HG02970 (cell line): ENCODE results near the gene TUBB1.
"Not testable (repeated sequence)": the region's sequence is repeated elsewhere in the genome, so short reads cannot be mapped to it uniquely, and the experiment has no call there.

Experiments used
- ATAC-seq: cut with Tn5 transposase; IDR thresholded peaks from one replicate; pipeline ENCODE4 v1.9.1; 2021; ENCODE audit warnings: mild to moderate bottlenecking, moderate library complexity, moderate number of reproducible peaks; ENCODE audit not compliant: unreplicated experiment, low FRiP score

The TUBB1 gene

DNA sequence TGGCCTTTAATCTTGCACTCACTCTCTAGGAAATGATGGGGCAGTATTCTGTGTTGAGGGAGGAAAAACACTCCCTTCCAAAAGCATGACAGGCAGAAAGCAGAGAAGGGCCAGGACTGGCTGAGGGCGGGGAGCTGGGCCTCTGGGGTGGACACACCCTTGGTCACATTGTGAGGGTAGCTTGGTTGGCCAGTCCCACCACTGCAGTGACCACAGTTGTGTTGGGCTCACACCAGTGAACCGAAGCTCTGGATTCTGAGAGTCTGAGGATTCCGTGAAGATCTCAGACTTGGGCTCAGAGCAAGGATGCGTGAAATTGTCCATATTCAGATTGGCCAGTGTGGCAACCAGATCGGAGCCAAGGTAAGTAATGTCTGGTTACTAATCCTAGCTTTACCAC lies at the start of gene TUBB1:
TSS of gene TUBB1 (plus strand) at position 213 of the 400 bp plus-strand sequence. CDS start at position 307, 94 bp downstream.
- no peak for ATAC-seq

DNA sequence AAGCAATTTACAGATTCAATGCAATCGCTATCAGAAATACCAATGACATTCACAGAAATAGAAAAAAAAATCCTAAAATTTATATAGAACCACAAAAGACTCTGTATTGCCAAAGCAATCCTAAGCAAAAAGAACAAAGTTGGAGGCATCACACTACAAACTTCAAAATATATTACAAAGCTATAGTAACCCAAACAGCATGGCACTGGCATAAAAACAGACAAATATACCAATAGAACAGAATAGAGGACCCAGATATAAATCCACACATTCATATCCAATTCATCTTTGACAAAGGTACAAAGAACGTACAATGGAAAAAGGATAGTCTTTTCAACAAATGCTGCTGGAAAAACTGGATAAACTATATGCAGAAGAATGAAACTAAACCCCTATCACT lies 49.8 kb upstream of the TUBB1 start:
- no peak for ATAC-seq

DNA sequence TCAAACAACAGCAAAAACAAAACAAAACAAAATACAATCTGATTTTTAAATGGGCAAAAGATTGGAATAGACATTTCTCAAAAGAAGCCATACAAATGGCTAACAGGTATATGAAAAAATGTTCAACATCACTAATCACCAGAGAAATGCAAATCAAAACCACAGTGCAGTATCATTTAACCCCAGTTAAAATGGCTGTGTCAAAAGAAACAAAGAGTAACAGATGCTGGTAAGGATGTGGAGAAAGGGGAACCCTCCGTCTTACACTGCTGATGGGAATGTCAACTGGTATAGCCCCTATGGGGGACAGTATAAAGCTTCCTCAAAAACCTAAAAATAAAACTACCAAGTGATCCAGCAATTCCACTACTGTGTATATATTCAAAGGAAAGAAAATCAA lies 49.1 kb upstream of the TUBB1 start:
- no peak for ATAC-seq

DNA sequence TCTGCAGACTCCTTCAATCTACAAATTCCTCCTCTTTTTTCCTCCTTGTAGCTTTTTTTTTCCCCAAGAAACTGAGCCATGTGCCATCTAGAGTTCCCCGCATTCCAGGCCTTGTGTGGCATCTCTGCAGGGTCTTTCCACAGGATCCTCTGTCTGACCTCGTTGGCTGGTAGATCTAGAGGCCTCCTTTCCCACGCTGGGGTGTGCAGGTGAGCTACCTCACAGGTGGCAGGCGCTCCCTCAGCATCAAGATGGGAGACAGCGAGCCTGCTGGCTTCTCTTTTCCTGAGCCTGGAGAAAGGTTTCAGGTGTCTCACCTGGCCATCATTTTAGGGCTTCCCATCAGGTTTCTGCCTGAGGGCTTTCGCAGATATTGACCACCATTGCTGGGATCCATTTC lies 47.8 kb upstream of the TUBB1 start:
- ATAC-seq = no peak

DNA sequence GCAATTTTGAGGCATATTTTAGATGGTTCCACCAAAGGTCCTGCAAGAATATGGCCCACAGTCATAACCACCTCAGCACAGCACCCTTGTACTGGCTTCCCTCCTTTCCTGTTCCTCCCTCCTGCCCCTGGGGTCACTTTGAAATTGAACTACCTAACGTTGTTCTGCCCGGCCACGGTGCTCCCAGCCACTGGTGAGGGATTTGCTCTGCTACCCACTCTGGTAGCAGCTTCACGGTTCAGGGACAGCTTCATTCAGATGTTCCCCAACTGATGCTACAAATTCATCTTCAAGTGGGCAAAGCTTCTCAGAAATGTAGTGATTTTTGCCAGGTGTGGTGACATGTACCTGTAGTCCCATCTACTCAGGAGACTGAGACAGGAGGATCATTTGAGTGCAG lies 46.0 kb upstream of the TUBB1 start:
- no peak for ATAC-seq

DNA sequence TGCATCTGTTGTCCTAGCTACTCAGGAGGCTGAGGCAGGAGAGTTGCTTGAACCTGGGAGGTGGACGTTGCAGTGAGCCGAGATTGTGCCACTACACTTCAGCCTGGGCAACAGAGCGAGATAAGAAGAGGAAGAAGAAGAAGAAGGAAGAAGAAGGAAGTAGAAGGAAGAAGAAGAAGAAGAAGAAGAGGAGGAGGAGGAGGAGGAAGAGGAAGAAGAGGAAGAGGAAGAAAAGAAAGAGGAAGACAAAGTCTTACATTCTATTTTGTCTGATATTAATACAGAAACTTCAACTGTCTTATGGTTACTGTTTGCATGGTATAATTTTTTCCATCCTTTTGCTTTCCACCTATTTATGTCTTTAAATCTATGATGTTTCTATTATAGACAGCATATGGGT lies 45.4 kb upstream of the TUBB1 start:
- no peak for ATAC-seq

DNA sequence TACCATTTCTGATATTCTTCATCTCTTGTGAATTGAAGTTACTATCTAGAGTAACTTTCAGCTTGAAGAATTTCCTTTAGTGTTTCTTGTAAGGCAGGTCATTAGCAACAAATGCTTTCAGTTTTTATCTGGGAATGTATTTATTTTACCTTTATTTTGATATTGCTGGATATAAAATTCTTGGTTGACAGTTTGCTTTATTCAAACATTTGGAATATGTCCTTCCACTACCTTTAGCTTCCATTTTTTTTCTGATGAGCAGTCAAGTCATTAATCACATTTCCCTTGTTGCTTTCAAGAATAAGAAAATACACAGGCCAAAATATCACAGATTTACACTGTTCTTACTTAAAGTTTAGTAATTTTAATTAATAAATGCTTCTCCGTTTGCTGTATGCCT lies 43.9 kb upstream of the TUBB1 start:
- ATAC-seq = no peak

DNA sequence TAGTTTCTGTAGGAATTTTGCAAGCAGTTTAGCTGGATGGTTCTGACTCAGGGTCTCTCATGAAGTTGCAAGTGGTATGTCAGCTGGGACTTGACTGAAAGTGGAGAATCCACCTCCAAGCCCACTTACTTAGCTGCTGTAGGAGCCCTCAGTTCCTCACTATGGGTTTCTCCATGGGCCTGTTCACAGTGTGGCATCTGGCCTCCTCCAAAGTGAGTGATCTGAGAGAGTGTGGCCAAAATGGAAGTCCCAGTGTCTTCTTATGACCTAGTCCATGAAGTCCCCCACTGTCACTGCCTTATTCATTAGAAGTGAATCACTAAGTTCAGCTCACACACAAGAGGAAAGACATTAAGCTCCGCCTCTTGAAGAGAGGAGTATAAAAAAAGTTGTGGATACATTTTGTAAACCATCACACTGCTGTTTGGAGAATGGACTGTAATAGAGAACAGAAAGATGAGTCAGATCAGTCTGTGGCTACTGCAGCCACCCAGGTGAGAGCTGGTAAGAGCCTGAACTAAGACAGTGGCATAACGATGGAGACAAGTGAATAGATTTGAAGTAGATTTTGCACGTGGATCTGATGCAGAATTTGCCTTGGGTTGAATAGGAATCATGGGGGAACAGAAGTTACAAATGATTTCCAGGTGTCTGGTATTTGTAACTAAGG lies 43.0 kb upstream of the TUBB1 start:
- ATAC-seq = no peak

DNA sequence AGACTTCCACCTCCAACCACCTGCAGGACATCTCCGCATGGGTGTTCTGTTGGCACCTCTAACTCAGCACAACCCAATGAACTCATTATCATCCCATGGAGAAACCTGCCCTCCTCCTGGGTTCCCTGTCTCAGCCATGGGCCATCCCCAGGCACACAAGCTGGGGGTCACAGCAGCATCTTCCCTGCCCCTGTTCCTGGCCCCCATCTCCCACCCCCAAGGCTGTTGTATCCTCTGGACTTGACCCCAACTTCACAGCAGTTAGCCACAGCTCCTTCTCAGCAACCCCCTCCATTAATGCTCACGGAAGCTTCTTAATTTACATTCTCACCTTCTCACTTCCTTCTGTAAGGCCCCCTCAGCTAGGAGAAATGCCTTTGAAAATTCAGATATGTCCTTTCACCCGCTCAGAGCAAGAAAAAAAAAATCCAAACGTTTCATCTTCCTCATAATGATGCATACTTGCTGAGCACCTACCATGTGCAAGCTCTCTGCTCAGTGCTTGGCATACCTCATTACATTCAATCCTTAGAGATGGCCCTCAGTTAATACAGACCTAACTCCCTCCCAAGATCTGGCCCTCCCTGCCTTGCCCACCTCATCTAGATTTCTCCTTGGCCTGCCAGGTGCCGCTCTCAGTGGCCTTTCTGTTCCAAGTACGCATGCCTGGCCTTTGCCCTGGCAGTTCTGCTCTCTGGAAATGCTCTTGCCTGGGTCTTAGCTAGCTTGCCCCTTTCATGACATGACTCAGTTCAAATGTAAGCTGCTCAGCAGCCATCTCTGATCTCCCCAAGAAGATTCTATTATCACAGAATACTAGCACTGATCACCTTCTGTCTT lies 40.7 kb upstream of the TUBB1 start:
- ATAC-seq = no peak

DNA sequence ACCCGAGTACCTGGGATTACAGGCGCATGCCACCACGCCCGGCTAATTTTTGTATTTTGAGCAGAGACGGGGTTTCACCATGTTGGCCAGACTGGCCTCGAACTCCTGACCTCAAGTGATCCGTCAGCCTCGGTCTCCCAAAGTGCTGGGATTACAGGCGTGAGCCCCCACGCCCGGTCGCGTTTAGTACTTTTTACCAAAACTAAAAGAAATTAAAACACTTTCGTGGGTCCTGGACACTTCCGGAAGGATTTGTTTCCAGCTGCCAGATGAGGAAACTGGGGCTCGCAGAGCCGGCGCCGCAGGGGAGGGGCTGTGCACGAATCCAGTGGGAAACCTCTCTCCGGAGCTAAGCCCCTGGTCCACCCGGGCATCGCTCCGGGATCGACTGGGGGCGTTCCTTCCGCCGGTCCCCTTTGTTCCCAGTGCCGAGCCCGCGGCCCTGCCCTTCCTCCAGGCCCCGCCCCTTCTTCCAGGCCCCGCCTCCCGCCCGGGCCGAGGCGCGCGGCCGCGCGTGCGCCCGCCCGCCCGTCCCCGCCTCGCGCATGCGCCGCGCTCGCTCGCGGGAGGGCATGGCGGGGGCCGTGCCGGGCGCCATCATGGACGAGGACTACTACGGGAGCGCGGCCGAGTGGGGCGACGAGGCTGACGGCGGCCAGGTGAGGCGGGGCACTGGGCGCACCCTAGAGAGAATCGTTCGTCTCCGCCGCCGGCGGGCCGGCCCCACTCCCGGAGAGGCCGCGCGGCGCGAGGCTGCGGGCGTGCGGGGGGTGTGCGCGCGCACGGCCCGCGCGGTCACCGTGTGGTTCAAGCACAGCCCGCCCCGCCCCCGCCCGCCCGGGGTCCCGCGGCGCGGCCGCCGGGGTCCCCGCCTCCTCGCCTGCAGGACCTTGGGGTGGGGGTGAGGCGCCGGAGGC lies 38.3 kb upstream of the TUBB1 start, which contains the start of gene NELFCD:
TSS of gene NELFCD (plus strand) at position 546 of the 917 bp plus-strand sequence. CDS start at position 600, 54 bp downstream.
- ATAC-seq = peak; percentile 80

DNA sequence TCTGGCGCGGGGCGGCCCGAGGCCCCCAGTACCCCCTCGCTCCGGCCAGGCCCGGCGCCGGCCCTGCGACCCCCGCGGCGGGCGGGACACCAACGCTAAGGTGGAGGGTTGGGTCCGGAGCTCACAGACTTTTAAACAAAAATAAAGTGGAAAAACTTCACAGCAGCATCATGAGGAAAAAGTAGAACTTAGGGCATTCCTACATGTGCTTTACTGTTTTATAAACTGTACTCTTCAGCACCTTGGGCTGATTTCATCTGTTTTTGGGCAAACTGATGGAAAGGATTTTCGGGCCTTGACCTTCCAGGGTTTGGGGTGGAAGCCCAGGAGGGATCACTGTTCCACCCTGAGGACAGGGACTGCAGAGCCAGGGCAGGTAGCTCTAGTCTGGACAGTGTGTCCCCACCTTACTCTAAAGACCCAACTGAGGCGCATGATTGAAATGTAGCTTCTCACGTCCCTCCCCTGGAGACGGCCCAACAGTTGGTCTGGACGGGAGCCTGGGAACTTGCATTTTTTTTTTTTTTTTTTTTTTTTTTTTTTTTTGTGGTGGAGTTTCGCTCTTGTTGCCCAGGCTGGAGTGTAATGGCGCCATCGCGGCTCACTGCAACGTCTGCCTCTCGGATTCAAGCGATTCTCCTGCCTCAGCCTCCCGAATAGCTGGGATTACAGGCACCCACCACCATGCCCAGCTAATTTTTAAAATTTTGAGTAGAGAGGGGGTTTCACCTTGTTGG lies 37.4 kb upstream of the TUBB1 start:
- ATAC-seq = no peak

DNA sequence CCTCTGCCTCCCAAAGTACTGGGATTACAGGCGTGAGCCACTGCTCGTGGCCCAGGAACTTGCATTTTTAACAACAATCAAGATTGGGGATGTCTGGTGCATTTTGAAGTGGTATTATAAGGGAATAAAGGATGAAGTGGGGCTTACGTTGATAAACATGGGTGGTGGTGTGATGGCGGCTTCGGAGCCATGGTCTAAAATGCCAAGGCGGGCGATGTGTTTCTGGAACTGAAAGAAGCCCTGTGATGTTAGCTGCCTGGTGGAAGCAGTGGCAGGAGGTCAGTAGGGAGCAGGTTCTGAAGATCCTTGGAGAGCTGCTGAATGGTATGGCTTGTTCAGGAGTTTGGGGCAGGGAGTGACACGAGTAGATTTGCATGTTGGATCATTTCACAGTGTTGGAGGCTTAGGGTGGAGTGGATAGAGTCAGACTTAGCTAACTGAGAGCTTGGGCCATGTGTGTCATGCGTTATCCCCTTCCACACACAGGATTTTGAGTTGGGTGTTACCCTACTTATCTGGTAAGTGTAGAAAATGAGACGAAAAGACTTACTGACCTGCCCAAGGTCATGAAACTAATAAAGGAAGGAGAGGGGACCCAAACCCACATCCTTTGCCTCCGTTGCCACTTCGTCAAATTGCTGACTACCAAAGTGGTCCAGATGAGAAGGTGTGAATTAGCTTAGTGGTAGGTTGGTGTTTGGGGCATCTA lies 36.7 kb upstream of the TUBB1 start:
- no peak for ATAC-seq

DNA sequence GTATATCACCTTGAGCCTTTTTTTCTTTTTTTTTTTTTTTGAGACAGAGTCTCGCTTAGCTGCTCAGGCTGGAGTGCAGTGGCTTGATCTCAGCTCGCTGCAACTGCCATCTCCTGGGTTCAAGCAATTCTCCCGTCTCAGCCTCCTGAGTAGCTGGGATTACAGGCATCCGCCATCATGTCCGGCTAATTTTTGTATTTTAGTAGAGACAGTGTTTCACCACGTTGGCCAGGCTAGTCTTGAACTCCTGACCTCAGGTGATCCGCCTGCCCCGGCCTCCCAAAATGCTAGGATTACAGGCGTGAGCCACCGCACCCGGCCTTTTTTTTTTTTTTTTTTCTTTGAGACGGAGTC lies 36.1 kb upstream of the TUBB1 start:
- ATAC-seq = not testable (repeated sequence)

DNA sequence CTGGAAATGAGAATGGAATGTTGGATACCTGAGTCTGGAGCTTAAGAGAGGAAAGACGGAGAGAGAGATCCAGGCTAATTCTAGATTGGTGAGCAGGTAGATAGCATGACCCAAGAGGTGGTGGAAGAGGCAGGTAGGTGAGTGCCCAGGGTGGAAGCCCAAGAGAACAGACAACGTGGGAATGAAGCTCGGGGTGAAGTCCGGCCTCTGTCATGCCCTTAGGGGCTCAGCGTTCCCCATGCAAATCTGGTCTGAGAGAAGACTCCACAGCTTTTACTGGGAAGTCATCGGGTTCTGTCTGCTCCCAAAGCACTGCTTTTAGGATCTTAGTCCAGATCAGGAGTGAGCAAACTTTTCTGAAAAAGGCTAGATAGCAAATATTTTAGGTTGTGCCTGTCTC lies 34.5 kb upstream of the TUBB1 start:
- no peak for ATAC-seq

DNA sequence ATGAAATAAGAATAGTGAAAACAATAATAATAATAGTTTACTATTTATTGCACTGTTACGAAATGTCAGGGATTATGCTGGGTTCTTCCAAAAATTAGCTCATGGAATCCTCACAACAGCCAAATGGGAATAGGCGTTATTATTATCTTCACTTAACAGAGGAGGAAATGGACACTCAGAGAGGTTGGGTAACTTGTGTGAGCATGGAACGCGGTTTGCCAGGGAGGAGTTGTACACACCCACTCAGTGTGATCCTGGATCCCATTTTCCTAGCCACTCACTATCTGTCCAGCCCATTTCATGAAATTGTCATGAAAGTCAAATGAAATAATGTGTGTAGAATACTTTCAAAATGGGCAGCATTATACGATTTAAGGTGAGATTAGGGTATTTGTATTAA lies 33.6 kb upstream of the TUBB1 start:
- no peak for ATAC-seq

DNA sequence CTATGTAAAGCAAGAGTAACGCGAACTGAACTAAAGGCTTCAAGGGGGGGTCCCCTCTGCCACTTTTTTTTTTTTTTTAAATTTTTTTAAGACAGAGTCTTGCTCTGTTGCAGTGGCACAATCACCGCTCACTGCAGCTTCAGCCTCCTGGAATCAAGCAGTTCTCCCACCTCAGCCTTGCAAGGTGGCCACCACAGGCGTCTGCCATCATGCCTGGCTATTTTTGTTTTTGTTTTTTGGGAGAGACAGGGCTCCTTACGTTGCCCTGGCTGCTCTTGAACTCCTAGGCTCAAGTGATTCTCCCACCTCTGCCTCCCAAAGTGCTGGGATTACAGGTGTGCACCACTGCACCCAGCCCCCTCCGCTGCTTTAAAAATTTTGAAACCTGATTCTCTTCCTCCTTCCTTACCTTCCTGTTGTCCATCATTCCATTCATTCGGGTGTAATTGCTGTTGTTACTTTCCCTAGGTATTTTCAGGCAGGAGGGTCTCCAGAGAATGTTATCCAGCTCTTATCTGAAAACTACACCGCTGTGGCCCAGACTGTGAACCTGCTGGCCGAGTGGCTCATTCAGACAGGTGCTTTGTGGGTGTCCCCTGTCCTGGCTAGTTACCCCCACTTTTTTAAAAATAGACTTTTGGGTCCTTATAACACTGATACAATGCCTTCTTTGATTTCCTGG lies 32.8 kb upstream of the TUBB1 start:
- ATAC-seq = no peak

DNA sequence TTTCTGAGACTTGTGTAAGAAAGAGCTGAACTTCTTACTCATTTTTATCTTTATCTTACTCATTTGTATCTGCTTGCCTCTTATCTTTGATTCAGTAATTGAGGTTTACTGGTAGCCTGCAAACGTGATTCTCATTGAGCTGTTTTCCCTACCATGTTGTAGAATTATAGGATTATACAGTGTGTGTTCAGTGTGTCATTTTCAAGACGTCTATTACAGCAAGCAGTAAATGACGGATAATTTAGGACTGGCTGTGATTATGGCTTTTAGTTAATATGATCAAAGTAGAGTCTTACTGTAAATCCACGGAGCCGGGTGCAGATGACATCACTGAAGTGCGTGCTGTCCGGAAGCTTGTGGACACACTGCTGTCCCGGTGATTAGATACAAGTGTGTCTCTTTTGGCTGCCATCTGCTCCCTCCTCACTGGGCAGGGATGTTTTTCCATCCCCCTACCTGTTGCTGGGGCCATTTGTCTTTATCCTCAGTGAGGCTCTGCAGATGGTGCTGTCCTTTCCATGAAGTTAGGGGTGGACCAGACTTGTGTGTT lies 32.2 kb upstream of the TUBB1 start:
- ATAC-seq = no peak

DNA sequence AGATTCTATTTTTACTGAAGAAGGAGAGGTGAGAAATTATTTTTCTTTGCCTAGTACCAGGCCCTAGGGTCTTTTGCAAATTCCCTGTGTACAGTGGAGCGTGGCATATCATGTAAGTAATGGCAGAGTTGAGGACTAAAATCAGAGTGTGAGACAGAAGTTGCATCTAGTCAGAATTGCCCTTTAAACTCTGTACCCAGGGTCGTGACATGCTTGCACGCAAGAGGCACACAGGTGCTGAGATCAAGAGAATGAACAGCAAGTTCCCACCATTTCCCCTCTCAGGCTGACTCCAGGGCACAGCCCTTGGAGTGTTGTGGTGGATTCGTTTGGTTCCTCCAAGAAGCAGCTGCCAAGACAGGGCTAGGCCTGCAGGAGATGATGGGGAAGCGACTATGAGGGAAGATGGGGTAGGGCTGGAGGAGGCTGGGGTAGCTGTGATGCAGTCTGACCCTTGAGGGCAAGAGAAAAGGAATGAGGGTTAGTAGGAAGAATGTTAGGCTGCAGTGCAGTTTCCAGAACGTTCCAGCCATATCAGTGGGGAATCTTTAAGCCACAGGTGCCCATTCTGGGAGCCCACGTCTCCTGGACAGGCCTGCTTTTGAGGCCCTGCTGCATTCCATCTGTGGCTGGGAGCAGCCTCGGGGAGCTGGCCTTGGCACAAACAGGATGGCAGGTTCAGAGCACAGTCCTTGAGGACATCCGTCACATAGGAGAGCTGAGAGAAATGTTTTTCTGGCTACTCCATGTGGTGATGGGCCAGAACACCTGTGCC lies 31.3 kb upstream of the TUBB1 start:
- ATAC-seq = no peak
